Caki2 (cell line): ENCODE measurements around the gene SLC27A3. TPM values are rescaled to one million over a fixed set of nuclear protein-coding genes. Genes with fewer than 3 reads are reported as not detected.
A peak's percentile ranks its signal among the peaks of the same experiment; 100 is the strongest.
"Not testable (repeated sequence)": the region's sequence is repeated elsewhere in the genome, so short reads cannot be mapped to it uniquely, and the experiment has no call there.

Experiments
- DNase-seq: peaks from one replicate; pipeline ENCODE4 v3.0.0-alpha.2; 2015; ENCODE audit warnings: low read depth
- in situ Hi-C: cut with HindIII; loops from 2 replicates; pipeline ENCODE4 v1.10.0; 2016; ENCODE audit warnings: low sequenced_read_pairs, low pct_unique_long_range_greater_than_20kb, mixed read lengths
- total RNA-seq: library from RNA; depleted of rRNA; stranded (reverse); fragments of >200 nt; shearing (Covaris generic); gene quantifications from 2 replicates; pipeline ENCODE4 v1.2.3, GENCODE V29; 2014; ENCODE audit warnings: low replicate concordance

The SLC27A3 gene
- total RNA-seq, 1 experiment from 2014 or later, result 34.8 TPM

GRCh38 chr1:153776845-153777370 is 1.7 kb downstream of the SLC27A3 start:
- in situ Hi-C loops, result no loop called here

DNA sequence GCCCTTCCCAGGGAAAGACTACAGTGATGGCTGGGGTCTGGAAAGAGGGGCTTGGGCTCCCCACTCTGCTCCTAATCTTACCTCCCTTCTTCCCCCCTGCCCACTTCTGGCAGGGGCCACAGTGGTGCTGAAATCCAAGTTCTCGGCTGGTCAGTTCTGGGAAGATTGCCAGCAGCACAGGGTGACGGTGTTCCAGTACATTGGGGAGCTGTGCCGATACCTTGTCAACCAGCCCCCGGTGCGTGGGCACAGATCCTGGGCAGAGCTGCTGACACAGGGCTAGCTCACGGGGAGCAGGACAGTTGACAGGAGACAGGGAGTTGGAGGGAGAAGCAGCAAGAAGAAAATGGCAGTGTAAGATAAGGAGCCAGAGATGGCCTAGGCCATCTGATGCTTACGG is 2.4 kb downstream of the SLC27A3 start:
- DNase-seq, result no peak

More at GRCh38 chr1:153776845-153777370, 1.7 kb downstream of the SLC27A3 start:
- DNase-seq, result no peak

GRCh38 chr1:153778051-153778823 is 3.0 kb downstream of the SLC27A3 start:
- DNase-seq, result no peak
- in situ Hi-C loops, result no loop called here

More for the DNA sequence above, 2.4 kb downstream of the SLC27A3 start:
- in situ Hi-C loops, result no loop called here

GRCh38 chr1:153778824-153779519 is 3.8 kb downstream of the SLC27A3 start:
- in situ Hi-C loops, result no loop called here
- DNase-seq, result no peak

DNA sequence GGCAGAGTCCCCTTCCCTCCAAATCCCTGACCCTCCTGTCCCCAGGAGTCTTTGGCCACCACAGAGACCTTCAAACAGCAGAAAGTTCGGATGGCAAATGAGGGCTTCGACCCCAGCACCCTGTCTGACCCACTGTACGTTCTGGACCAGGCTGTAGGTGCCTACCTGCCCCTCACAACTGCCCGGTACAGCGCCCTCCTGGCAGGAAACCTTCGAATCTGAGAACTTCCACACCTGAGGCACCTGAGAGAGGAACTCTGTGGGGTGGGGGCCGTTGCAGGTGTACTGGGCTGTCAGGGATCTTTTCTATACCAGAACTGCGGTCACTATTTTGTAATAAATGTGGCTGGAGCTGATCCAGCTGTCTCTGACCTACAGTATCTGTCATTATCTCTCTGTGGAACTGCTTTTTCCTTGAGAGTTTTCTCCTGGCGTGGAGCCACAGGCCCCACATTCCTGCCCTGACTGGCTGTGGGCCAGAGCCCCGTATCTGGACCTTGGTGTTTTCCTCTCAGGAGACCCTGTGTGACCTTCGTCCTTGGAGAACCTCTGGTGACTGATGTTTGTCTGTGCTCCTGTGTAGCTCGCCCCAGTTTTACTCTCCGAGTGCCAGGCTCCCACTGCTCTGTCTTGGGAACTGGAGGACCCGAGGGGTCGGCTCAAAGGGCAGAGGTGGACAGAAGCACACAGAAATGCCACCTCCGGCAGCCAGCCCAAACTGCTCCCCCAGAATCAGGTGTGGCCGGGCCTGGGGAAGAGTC is 4.8 kb downstream of the SLC27A3 start:
- no peak for DNase-seq
- in situ Hi-C loops, result no loop called here

GRCh38 chr1:153780551-153780950 is 5.3 kb downstream of the SLC27A3 start:
- no peak for DNase-seq
- in situ Hi-C loops, result no loop called here

- in situ Hi-C loops, result not testable (repeated sequence)
Measured at GRCh38 chr1:153782648-153783047, 7.4 kb downstream of the SLC27A3 start.

DNA sequence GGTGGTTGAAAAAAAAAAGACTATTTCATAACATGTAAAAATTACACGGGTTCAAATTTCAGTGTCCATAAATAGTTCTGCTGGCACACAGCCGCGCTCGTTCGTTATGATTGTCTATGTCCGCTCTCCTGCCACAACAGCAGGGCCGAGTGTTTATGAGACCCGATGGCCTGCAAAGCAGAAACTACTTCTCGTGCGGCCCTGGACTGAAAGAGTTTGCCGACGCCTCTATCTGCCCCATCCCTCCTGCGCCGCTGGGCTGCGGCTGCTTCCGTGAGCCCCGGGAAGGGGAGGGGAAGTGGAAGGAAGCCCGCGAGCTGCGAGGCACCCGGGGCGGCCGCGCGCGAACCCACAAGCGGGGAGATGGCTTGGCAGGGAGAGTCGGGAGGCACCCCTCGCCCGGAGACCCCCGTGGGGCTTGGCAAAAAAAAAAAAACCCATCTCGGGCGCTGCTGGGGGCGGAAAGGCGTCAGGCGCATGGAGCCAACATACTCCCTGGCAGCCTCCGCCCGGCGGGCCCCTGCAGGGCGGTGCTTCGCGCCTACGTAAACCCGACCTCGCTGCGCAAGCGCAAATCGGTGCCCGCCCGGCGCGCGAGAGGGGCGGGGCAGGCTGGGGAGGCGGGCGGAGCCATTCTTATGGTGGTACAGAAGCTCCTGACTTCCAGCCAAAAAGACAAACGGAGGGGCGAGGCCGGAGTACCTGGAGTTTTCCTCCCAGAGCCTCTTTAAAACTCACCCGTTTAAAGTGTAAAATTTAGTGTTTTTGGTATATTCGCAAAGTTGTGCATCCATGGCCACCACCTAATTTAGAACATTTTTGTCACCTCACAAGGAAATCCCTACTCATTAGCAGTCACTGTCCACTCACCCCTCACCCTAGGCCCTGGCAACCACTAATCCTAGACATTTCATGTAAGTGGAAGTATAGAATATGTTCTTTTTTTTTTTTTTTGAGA is 8.3 kb downstream of the SLC27A3 start:
- DNase-seq, result peak; percentile 90
- in situ Hi-C loops, result no loop called here

More at GRCh38 chr1:153782648-153783047, 7.4 kb downstream of the SLC27A3 start:
- DNase-seq, result not testable (repeated sequence)

- in situ Hi-C loops, result no loop called here
- DNase-seq, result no peak
Measured at GRCh38 chr1:153786038-153786790, 11.0 kb downstream of the SLC27A3 start.

GRCh38 chr1:153789478-153790034 is 14.3 kb downstream of the SLC27A3 start:
- no peak for DNase-seq
- in situ Hi-C loops, result no loop called here

DNA sequence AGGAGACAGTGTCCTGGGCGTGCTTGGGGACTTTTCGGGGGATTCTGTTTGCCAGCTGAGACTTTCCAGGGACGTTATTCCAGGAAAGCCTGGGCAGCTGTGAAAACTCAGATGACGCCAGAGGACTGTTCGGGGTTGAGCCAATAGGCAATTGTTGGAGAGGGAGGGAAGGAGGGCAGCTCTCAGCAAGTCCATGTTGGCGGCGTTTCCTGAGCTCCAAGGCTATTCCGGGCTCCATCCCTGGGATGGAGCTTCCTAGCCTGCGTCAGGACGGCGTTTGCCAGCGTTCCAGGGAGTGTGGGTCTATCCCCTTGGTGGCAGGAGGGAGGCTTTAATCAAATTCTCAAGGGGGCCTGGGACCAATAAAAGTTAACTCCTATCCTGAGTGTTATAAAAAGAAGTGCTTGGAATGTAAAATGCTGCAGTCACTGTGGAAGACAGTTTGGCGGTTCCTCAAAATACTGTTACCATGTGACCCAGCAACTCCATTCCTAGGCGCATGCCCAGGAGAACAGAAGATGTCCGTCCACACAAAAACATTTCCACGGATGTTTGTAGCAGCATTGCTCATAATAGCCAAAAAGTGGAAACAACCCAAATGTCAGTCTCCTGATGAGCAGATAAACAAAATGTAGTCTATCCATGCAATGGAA is 15.2 kb downstream of the SLC27A3 start:
- no peak for DNase-seq
- in situ Hi-C loops, result no loop called here

DNA sequence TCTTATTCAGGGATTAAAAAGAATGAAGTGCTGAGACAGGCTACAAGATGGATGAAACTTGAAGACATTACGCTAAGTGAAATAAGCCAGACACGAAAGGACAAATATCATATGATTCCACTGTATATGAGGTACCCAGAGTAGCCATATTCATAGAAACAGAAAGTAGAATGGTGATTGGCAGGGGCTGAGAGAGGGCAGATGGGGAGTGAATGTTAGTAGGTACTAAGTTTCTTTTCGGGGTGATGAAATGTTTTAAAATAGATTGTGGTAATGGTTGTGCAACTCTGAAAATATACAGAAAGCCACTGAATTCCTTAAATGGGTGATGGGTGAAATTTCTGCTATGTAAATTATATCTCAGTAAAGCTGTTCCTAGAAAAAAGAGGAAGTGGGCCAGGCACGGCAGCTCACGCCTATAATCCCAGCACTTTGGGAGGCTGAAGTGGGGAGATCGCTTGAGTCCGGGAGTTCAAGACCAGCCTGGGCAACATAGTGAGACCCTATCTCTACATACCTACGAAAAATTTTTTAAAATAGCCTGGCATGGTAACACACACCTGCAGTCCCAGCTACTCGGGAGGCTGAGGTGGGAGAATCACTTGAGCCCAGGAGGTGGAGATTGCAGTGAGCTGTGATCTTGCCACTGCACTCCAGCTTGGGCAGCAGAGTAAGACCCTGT is 15.9 kb downstream of the SLC27A3 start:
- in situ Hi-C loops, result no loop called here
- DNase-seq, result no peak

- no peak for DNase-seq
Measured at GRCh38 chr1:153791648-153792253, 16.5 kb downstream of the SLC27A3 start.

DNA sequence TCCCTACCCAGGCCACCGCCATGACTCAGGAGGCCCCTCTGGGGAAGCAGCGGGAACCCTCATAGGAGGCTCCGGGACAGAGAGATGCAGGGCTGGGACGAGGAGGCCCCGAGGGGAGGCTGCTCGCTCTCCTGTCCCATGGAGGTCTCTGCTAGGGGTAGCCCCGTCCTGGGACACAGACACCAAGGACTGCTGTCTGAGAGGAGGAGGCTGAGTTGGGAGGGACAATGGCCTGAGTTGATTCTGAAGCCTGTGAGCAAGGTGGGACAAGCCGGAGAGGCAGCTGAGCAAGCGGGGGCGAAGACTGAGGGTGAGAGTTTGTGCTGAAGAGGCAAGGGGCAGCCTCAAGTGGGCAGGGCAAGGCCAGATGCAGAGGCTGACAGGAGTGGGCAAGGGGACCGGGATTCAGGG is 17.4 kb downstream of the SLC27A3 start:
- in situ Hi-C loops, result no loop called here
- no peak for DNase-seq

More at GRCh38 chr1:153791648-153792253, 16.5 kb downstream of the SLC27A3 start:
- in situ Hi-C loops, result no loop called here

GRCh38 chr1:153793261-153793972 is 18.2 kb downstream of the SLC27A3 start:
- in situ Hi-C loops, result no loop called here
- no peak for DNase-seq
